ENCODE measurements around the gene RAB20. TPM values are rescaled to one million over a fixed set of nuclear protein-coding genes. Genes with fewer than 3 reads are reported as not detected.

The RAB20 gene
- total and polyA plus RNA-seq, 2 of the 8 experiments (the other 6 are each of a cell fraction or from before 2014, with no cell fraction given), result 14.8 to 27.9 TPM

DNA sequence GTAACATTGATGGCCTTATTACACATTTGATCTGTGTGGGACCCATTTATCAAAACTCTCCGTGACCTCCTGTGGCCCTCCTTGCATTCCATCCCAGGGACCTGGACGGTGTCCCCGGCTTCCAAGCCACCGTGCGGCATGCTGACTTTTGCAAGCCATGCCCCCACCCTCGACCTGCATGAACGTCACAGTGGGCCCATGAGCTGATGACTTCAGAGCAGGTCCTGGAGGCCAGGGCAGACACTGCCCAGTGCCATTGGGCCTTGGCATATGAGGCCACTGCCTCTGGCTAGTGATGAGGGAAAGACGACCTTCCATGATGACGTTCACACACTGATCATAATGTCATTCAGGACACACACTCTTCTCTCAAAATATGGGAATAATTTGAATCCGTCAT, 62.8 kb downstream of the RAB20 start:
- no peak overlapping the region for H3K9ac ChIP-seq (replicated peaks in 1 of 4; ENCODE audit: extremely low read depth in 1 of 4, low read depth in 3 of 4, low read length in 3 of 4)
- peak overlapping the region; percentile 85; the same call in 1 of the 2 replicates for H2BK12ac ChIP-seq (ENCODE audit: low read depth, low read length)
- H2BK120ac ChIP-seq (replicated peaks; ENCODE audit: low read depth, low read length), result no peak overlapping the region
- H3K4me3 ChIP-seq (ENCODE audit: extremely low read depth in 1 of 4, insufficient read depth in 2 of 4, low read depth in 3 of 4, low read length in 4 of 4), result no peak overlapping the region
- no peak overlapping the region for H2BK20ac ChIP-seq (ENCODE audit: low read length)
- H4K8ac ChIP-seq (ENCODE audit: extremely low read depth, insufficient read depth, low read length), result no peak overlapping the region
- H2AK5ac ChIP-seq (ENCODE audit: low read depth, low read length), result no peak overlapping the region
- H3K36me3 ChIP-seq (ENCODE audit: control insufficient read depth in 2 of 4, insufficient read depth in 4 of 4, low read length in 3 of 4), result peaks cover 5 to 68% (median 41%) of the 10 kb centered on the region in 4 experiments; a peak in 7 of 8 replicates
- no peak for DNase-seq (ENCODE audit: low read depth in 1 of 2, low spot score in 2 of 2)
- H3K14ac ChIP-seq (ENCODE audit: insufficient read length), result no peak overlapping the region
- H3K27ac ChIP-seq (ENCODE audit: low read depth, low read length), result no peak overlapping the region
- POLR2A ChIA-PET (ENCODE audit: partially characterized antibody), result no interaction called here
- H2BK5ac ChIP-seq (ENCODE audit: low read depth, low read length), result no peak overlapping the region
- no peak overlapping the region for H4K91ac ChIP-seq (replicated peaks; ENCODE audit: insufficient read length, low read length)
- no peak overlapping the region for H3K4me2 ChIP-seq (ENCODE audit: insufficient read depth in 1 of 2, low read depth in 2 of 2, low read length in 2 of 2)
- no peaks in the 10 kb centered on the region for H3K4me1 ChIP-seq (replicated peaks in 1 of 4; ENCODE audit: control insufficient read depth in 3 of 4, insufficient read depth in 4 of 4, low read length in 3 of 4)
- 93% methylated on average over 10 of the region's 10 CpGs; no CpG with 5 or more reads in 1 of the 2 experiments for WGBS, 2 experiments (ENCODE audit: extremely low coverage in 1 of 2, insufficient coverage in 1 of 2, insufficient read length in 1 of 2, insufficient replicate concordance in 2 of 2, low coverage in 1 of 2, low lambda C conversion rate in 2 of 2, missing lambda C conversion rate in 1 of 2)
- peaks cover 3 to 10% of the 10 kb centered on the region in 2 experiments; a peak in 2 of 4 replicates for H3K9me3 ChIP-seq (ENCODE audit: insufficient read depth in 2 of 2, low read depth in 1 of 2, low read length in 1 of 2)
- H3K79me2 ChIP-seq (ENCODE audit: control insufficient read depth in 1 of 2, insufficient read depth in 2 of 2, low read length in 2 of 2), result no peaks in the 10 kb centered on the region
- no peak overlapping the region for H3K23ac ChIP-seq (ENCODE audit: insufficient read length)
- H4K5ac ChIP-seq (ENCODE audit: insufficient read length, low read depth, low read length), result no peak overlapping the region
- H3K56ac ChIP-seq (replicated peaks; ENCODE audit: insufficient read length, low read depth, low read length), result no peak overlapping the region
- CTCF ChIA-PET (ENCODE audit: partially characterized antibody), result no interaction called here
- H3K18ac ChIP-seq (ENCODE audit: extremely low read depth, low read length), result no peak overlapping the region
- TF ChIP-seq NANOG (IDR thresholded peaks at IDR 0.05; ENCODE audit: insufficient read depth, low read depth, low read length, poor library complexity, severe bottlenecking), result no peak
- TF ChIP-seq, protein P1, sequence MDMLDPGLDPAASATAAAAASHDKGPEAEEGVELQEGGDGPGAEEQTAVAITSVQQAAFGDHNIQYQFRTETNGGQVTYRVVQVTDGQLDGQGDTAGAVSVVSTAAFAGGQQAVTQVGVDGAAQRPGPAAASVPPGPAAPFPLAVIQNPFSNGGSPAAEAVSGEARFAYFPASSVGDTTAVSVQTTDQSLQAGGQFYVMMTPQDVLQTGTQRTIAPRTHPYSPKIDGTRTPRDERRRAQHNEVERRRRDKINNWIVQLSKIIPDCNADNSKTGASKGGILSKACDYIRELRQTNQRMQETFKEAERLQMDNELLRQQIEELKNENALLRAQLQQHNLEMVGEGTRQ (IDR thresholded peaks at IDR 0.05; ENCODE audit: low read length), result no peak
- no peak for TF ChIP-seq SIRT6 (IDR thresholded peaks at IDR 0.05; ENCODE audit: low read length)
- no peak for TF ChIP-seq CBX8 (IDR thresholded peaks at IDR 0.05; ENCODE audit: borderline replicate concordance, low read depth, low read length)
- no peak for TF ChIP-seq CHD2 (IDR thresholded peaks at IDR 0.05; ENCODE audit: low read length)
- no peaks in the 10 kb centered on the region for H3K23me2 ChIP-seq (ENCODE audit: low read depth, low read length)
- FAIRE-seq, result no peak
- no peaks in the 10 kb centered on the region; the same call in 1 of the 2 replicates for H3K79me1 ChIP-seq (ENCODE audit: low read depth, low read length)
- H3K27me3 ChIP-seq (replicated peaks in 1 of 4; ENCODE audit: control insufficient read depth in 3 of 4, extremely low read depth in 1 of 4, insufficient read depth in 3 of 4, low read length in 3 of 4), result no peaks in the 10 kb centered on the region; a peak in 1 of 7 replicates
- no peaks in the 10 kb centered on the region for H4K20me1 ChIP-seq (replicated peaks in 1 of 2; ENCODE audit: control insufficient read depth in 1 of 2, insufficient read depth in 2 of 2, low read length in 2 of 2)
- no peak overlapping the region for H2BK15ac ChIP-seq (ENCODE audit: low read length)
- H2AFZ ChIP-seq (ENCODE audit: low read length), result no peak overlapping the region
- no peak overlapping the region for H3K4ac ChIP-seq (replicated peaks; ENCODE audit: insufficient read length, low read depth, low read length)
